ENCODE data around the gene GABRA1. TPM values are rescaled to one million over a fixed set of nuclear protein-coding genes. Genes with fewer than 3 reads are reported as not detected.
A peak's percentile ranks its signal among the peaks of the same experiment; 100 is the strongest.

Gene GABRA1
- total RNA-seq (2014; rRNA removed; shearing (Covaris generic)), result 1.9 and 9.7 TPM in 2 replicates

DNA sequence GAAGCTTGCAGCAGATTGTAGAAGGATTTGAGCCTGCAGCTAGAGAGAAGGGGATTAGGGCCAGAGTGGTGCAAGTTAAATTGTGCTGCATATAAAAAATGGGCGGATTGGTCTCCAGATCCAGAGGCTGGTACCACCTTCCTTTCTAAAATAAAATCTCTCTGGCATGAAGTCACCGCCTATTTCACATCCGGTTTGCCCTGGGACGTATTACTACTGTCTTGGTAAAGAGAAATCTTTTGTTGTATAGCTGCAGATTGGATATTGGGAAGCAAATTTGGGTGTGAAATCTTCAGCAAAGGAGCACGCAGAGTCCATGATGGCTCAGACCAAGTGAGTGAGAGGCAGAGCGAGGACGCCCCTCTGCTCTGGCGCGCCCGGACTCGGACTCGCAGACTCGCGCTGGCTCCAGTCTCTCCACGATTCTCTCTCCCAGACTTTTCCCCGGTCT, at the start of gene GABRA1:
GABRA1 (plus strand) TSS at position 180 of the 451 bp plus-strand sequence. CDS start 2,691 bp downstream, outside the sequence.
- DNase-seq (ENCODE audit: low read depth), result peak; percentile 2

DNA sequence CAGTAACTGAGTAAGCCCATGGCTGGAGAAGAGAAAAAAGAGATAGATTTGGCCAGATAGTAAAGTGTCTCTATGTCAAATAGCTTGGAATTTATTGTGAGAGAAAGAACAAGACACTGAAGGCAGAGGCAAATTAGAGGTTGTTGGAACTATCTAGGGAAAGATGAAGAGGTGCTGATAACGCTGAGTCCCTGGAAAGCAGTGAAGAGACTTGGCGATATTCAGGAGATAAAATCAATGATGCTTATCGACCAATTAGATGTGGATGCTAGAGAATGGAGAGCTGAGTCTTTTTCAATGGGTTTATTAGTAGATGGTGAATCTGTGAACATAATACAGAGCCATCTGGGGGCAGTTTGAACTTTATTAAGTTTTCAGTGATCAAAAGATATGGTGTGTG, 48.6 kb upstream of the GABRA1 start:
- no peak for DNase-seq (ENCODE audit: low read depth)

DNA sequence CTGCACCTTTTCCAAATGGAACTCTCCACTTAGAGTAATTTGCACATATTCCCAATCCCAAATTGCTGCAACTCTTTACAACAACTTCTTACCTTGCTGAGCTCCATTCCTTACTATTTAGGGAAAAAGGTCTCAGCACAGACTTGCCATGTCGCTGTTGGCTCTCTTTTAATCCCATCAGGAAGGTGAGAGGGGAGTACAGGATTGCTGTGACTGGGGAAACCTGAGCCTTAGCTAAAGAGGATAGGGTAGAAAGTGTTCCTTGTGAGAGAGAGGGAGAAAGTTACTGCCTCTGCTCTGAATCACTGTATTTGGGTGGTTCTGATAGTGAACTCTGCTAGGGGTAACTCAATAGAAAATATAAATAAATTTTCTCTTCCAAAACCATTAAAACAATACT, 43.7 kb upstream of the GABRA1 start:
- DNase-seq (ENCODE audit: low read depth), result no peak

DNA sequence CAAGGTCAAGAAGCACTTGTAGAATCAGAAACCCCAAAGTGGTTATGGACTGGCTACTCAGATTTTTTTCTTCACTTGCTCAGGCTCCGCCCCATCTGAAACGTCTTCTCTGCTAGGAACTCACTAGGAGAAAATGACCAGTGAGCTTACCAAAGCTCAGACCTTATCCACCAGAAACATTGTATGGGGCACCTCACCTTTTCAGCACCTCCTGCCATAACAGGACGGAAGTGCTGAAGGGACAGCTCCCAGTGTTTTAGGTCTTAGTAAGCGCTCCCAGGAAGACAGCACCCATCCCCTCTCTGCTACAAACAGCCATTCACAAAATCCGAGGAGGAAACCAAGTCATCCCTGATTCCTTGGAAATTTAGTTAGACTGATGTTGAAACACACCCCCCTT, 1.2 kb upstream of the GABRA1 start:
- peak; percentile 2 for DNase-seq (ENCODE audit: low read depth)

DNA sequence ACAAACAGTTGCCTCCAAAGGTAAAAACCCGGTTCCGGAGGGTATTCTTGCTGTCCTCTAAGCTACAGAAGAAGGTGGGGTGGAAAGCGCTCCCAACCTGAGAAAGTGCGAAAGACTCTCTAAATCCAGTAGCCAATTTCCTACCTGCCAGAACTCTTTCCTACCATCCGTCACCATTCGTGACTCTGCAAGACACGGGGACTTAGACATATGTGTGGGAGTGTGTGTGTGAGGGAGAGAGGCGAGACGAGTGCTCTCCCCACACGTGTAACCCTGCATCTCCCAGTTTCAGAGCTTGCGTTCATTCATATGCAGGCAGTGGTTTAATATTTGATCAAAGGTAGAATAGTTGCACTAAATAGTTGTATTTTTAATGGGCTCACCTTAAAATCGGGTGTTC, 473 bp upstream of the GABRA1 start:
- DNase-seq (ENCODE audit: low read depth), result no peak

DNA sequence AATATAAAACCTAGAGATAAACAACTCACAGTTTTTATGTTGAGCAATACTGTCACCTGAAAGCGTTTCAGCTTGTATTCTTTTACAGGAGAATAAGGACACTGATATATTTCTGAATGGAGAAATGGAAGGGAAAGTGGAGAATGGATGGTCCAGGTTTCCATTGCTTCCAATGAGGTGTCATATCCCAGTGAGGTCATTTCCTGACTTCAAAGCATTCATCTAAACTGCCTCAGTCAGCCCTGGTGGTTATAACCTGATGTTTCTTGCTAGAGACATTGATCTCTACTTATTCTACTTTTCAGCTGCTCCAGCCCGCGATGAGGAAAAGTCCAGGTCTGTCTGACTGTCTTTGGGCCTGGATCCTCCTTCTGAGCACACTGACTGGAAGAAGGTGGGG, 2.6 kb downstream of the GABRA1 start:
- DNase-seq (ENCODE audit: low read depth), result no peak

DNA sequence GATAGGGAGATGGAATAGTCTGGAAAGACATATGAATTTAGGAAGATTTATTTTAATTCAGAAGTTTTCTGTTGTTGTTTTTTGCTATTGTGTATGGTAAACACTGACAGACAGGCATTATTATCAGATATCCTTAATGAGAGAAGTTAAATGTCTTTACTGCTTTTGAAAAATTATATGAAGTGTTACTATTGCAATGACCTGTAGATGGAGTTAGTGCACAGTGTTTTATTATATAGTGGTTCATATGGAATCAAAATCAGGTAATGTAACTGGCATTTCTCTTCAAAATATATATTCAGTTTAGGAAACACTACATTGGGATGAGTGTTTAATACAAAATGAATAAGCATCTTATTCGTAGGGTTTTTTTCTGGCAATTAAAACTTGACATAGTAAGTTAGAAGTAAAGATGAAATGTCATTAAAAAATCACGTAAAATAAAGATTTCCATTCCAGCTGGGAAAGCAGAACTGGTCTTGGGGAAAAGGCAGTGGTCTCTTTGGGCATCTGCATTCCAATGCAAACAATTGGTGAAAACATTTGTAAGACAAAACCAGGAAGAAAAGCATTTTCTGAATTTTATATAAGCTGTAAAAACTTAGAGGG, 3.9 kb downstream of the GABRA1 start:
- DNase-seq (ENCODE audit: low read depth), result no peak

DNA sequence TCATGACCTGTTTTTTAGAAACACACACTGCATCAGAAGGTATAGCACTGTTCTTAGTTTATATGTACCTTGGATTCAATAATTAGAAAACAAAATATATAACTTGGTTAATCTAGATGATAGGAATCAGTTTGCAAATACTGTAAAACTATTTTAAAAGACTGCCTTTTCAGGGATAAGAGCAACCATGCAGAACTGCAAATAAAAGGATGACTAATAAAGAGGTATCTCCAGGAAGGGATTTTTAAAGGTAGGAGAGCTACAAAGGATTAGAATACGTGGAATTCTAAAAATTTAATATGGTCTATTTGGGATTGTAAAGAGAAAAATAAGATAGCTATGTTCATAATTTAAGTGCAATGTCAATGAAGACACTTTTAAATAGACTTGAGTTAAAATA, 9.4 kb downstream of the GABRA1 start:
- no peak for DNase-seq (ENCODE audit: low read depth)

DNA sequence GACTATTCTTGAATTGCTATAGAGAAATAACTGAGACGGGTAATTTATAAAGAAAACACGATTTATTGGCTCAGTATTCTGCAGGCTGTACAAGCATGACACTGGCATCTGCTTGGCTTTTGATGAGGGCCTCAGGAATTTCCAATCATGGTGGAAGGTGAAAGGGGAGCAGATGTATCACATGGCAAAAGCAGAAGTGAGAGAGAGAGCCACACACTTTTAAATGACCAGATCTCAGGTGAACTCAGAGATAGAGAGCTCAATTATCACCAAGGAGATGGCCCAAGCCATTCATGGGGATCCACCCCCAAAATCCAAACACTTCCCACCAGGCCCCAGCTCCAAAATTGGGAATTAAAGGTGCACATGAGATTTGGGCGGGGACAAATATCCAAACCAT, 15.3 kb downstream of the GABRA1 start:
- DNase-seq (ENCODE audit: low read depth), result no peak

DNA sequence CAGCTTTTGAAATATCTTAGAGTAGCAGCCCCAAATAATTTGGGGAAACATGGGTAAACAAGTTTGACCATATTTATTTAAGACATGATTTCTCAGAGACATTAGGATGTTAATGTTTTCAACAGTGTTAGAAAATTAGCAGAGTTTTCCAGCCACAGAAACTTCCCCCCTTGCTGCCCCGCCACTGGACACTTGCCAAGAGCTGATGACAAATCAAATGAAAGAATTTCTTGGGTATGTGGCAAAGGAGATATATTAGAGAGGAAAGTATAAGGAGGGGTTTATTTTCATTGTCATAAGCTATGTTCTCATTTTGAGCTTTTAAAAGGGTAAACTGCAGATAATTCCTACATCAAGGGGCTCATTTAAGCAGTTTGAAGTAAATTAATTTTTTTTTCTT, 15.9 kb downstream of the GABRA1 start:
- DNase-seq (ENCODE audit: low read depth), result no peak

DNA sequence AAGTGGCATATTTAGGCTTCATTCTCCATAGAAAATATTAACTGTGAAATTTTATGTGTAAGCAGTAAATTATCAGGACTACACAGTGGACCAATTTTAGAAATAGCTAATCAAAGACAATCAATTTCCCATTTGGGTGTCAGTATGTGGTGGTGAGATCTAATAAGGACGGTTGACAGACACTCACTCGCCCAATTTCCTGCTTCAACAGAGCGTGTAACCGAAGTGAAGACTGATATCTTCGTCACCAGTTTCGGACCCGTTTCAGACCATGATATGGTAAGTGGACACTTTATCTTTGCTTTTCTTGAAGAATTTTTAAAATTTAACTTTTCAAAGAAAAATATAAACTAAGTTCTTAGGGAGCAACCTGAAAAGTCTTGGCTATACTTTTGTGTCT, 17.6 kb downstream of the GABRA1 start:
- DNase-seq (ENCODE audit: low read depth), result no peak

DNA sequence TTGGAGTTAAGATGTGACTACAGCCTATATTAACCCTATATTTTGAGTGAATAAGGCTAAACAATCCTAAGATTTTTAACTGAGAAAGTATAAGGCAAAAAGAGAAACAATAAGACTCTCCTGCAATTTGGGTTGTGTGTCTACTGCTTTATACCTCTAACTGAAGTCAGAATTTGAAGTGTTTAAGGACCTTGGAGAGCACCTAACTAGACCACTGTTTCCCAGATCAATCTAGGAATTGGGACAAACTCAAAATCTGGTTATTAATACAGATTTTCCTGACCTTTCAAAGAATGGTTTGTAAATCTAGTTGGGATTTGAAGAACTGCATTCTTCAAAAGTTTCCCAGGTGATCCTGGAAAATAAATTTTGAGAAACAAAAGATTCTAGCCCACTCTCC, 42.1 kb downstream of the GABRA1 start:
- no peak for DNase-seq (ENCODE audit: low read depth)

DNA sequence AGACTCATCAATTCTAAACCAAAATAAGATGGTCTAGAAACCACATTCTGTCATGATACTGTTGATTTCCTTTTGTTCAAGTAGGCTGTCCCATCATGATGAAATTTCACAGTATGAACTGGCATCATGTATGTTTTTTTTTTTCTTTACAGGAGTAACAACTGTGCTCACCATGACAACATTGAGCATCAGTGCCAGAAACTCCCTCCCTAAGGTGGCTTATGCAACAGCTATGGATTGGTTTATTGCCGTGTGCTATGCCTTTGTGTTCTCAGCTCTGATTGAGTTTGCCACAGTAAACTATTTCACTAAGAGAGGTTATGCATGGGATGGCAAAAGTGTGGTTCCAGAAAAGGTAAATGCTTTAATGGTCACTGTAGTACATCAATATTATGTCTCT, 47.6 kb downstream of the GABRA1 start:
- DNase-seq (ENCODE audit: low read depth), result no peak

DNA sequence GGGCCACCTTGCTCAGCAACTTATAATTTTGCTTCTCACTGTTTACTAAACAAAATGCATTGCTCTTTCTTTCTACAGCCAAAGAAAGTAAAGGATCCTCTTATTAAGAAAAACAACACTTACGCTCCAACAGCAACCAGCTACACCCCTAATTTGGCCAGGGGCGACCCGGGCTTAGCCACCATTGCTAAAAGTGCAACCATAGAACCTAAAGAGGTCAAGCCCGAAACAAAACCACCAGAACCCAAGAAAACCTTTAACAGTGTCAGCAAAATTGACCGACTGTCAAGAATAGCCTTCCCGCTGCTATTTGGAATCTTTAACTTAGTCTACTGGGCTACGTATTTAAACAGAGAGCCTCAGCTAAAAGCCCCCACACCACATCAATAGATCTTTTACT, 49.1 kb downstream of the GABRA1 start:
- no peak for DNase-seq (ENCODE audit: low read depth)

DNA sequence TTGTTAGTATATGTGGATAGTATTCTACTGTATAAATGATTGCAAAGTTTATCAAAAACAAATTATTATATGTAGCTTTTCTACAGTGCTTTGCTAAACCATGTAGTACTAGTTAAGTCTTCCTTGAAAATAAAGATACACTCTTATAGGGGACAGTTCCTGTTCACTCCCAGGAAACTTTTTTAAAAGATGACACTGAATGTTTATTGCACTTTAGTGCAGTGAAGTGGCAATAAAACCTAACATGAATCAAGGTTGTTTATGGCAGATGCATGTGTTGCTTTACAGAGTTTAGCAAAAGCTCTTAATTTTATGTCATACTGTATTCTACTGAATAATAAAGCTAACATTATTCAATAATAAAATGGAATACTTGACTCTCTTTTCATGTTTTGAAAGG, 51.7 kb downstream of the GABRA1 start:
- no peak for DNase-seq (ENCODE audit: low read depth)

DNA sequence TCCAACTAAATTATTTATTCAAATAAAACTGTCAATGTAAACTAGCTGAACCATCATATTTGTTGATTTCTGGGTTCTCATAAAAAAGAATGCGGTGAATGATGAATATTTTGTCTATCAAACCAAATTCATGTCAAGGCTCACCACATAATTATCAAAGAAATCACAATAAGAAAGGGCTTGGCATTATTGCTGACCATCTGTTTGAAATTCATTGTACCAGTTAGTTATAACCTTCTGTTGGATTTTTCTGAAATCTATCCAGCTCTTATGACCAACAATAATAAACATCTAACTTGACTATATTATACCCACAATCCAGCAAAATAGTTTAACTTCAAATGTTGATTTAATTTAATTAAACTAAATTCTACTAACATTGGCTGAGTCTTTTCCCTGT, 53.1 kb downstream of the GABRA1 start:
- no peak for DNase-seq (ENCODE audit: low read depth)

DNA sequence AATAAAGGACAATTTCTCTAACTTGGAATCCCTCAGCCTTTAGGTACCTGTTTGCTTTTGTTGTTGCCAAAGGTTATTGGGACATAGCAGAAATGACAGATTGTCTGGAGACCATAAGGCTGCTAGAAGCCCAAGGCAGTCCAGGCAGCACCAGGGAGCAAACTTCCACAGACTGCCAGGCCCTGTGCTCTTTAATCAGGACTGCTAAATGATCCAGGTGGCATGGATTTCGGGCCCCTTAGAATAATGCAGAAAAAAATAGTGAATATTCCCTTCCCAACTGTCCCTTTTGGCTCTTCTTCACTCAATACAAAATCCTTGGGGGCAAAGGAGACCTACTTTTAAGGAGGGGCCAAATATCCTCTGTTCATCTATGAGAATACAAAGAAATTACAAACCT, 73.9 kb downstream of the GABRA1 start:
- DNase-seq (ENCODE audit: low read depth), result no peak

DNA sequence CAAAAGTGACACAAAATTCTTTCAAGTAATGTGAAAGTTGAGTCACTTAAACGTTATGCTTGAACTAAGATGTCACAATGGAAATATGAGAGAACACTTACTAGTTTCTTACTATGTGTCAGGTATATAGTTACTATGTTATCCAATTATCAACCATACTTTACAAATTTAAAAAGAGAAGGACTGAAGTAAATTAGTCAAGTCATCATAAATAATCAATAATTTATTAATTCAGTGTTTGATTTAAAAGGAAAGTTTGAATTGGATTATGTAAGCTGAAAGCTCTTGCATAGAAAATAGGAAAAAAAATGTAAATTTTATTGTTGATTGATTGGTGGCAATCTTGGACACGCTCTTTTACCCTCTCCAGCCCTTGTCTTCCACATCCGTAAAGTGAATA, 76.3 kb downstream of the GABRA1 start:
- no peak for DNase-seq (ENCODE audit: low read depth)

DNA sequence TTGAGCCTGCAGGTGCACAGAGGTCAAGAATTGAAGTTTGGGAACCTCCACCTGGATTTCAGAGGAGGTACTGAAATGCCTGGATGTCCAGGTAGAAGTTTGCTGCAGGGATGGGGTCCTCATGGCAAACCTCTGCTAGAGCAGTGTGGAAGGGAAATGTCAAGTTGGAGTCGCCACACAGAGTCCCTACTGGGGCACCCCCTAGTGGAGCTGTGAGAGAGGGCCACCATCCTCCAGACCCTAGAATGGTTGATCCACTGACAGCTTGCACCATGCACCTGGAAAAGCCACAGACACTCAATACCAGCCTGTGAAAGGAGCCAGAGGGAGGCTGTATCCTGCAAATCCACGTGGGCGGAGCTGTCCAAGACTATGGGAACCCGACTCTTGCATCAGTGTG, 78.0 kb downstream of the GABRA1 start:
- DNase-seq (ENCODE audit: low read depth), result no peak

DNA sequence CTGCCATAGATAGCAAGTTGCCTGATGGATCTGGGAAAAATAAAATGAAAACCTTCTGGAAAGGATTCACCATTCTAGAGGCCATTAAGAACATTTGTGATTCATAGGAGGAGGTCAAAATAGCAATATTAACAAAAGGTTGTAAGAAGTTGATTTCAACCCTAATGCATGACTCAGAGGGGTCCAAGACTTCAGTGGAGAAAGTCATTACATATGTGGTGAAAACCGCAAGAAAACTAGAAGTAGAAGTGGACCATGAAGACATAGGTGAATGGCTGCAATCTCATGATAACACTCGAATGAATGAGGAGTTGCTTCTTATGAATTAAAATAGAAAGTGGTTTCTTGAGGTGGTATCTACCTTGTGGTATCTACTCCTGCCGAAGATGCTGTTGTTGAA, 86.6 kb downstream of the GABRA1 start:
- no peak for DNase-seq (ENCODE audit: low read depth)

DNA sequence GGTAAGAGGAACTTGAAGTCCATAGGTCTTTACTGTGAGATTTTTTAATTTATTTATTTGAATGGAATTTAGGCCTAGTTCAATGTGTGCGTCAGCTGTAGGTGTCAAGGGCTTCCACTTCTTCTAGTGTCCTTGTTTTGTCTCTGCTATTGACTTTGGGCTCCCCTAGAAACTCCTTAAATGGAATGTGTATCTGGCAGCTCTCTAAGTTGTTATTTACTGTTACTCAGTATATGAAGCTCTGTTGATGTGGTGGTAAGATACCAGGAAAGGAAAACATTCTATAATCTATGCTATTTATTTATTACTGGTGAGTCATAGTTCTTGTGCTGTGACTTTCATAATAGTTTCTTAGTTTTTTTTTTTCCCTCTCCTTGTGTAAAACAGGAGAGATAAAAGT, 97.1 kb downstream of the GABRA1 start:
- no peak for DNase-seq (ENCODE audit: low read depth)

DNA sequence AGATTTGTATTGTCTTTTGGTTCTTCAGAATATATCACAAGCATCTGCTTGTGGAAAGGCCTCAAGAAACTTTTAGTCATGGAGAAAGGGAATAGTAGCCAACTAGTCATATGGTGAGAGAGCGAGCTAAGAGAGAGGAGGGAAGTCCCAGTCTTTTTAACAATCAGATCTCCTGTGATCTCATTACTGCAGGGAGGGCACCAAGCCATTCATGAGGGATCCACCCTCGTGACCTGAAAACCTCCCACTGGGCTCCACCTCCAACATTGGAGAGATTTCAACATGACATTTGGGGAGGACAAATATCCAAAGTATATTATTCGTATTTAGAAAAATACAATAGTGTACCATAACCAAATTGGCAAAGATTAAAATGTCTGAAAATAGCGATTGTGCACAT, 99.0 kb downstream of the GABRA1 start:
- DNase-seq (ENCODE audit: low read depth), result no peak

Measured in Daoy (cell line).